ENCODE results near the gene SMCO2. TPM values are rescaled to one million over a fixed set of nuclear protein-coding genes. Genes with fewer than 3 reads are reported as not detected.

SMCO2 gene
- polyA plus RNA-seq, 1 donor from 2014 or later, result not detected

- Mint-ChIP-seq H3K4me1 (peaks cover 9 to 10% (median 10%) of the 10 kb centered on the region in 3 donors), H3K4me3 (no peak overlapping the region), H3K9me3 (no peaks in the 10 kb centered on the region), H3K27ac (no peak overlapping the region), H3K27me3 (no peaks in the 10 kb centered on the region), H3K36me3 (peaks cover 2% of the 10 kb centered on the region)
Measured at GRCh38 chr12:27436768-27437167, 9.8 kb upstream of the SMCO2 start.

DNA sequence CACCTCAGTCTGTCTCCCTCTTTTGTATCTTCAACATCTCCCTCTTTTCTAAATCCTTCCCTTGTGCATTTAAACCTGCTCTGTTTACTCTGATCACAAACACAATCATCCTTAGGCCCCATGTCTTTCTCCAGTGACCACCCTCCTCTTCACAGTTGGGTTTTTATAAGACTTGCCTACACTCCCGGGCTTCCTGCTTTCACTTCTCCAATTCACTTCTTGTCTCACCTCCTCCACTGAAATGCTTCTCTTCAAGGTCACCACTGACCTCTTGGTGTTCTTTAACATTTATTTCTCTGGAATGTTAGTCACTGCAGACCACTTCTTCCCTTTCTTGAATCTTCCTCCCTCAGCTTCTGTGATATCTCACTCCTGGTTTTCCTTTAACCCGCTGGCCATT, 8.7 kb upstream of the SMCO2 start:
- no peaks in the 10 kb centered on the region for H3K9me3 Mint-ChIP-seq
- no peaks in the 10 kb centered on the region for H3K27me3 Mint-ChIP-seq
- H3K4me3 Mint-ChIP-seq, result no peak overlapping the region
- H3K4me1 Mint-ChIP-seq, result peaks cover 9 to 10% (median 10%) of the 10 kb centered on the region in 3 donors
- peaks cover 2% of the 10 kb centered on the region for H3K36me3 Mint-ChIP-seq
- H3K27ac Mint-ChIP-seq, result no peak overlapping the region

- H3K36me3 Mint-ChIP-seq, result peaks cover 1% of the 10 kb centered on the region
- H3K4me1 Mint-ChIP-seq, result peaks cover 0 to 2% (median 0%) of the 10 kb centered on the region in 3 donors
- peaks cover 3% of the 10 kb centered on the region for H3K27me3 Mint-ChIP-seq
- H3K4me3 Mint-ChIP-seq, result no peak overlapping the region
- no peak overlapping the region for H3K27ac Mint-ChIP-seq
- peaks cover 0 to 5% (median 4%) of the 10 kb centered on the region in 3 donors for H3K9me3 Mint-ChIP-seq
Measured at GRCh38 chr12:27447761-27448160, 1.2 kb downstream of the SMCO2 start.

DNA sequence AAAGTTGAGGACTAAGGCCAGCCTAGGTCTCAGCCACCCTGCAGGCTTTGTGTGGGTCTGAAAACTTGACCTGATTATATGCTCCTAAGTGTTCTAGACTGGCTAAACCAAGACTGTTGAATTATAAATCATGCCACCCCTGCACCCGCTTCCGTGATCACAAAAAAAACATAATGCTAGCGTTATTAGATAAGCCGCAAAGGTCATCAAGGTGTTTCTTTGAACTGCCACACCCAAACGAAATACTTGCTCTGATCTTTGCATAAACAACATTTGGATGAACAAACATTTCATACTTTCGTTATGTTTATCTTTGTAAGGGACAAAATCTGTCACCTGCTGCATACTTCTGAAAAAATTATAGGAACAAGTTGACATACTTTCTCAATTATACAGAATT, 2.5 kb downstream of the SMCO2 start:
- Mint-ChIP-seq H3K36me3 (peaks cover 1% of the 10 kb centered on the region), H3K4me1 (peaks cover 0 to 2% (median 0%) of the 10 kb centered on the region in 3 donors), H3K4me3 (no peak overlapping the region), H3K9me3 (peaks cover 0 to 5% (median 4%) of the 10 kb centered on the region in 3 donors), H3K27ac (no peak overlapping the region), H3K27me3 (peaks cover 3% of the 10 kb centered on the region)

- H3K9me3 Mint-ChIP-seq, result peaks cover 0 to 5% (median 4%) of the 10 kb centered on the region in 3 donors
- H3K4me1 Mint-ChIP-seq, result peaks cover 0 to 2% (median 0%) of the 10 kb centered on the region in 3 donors
- H3K4me3 Mint-ChIP-seq, result no peak overlapping the region
- H3K36me3 Mint-ChIP-seq, result peaks cover 1% of the 10 kb centered on the region
- peaks cover 3% of the 10 kb centered on the region for H3K27me3 Mint-ChIP-seq
- no peak overlapping the region for H3K27ac Mint-ChIP-seq
Measured at GRCh38 chr12:27449893-27450534, 3.5 kb downstream of the SMCO2 start.

GRCh38 chr12:27451036-27451825, 4.7 kb downstream of the SMCO2 start:
- H3K4me3 Mint-ChIP-seq, result no peak overlapping the region
- H3K36me3 Mint-ChIP-seq, result no peaks in the 10 kb centered on the region
- peaks cover 0 to 5% (median 2%) of the 10 kb centered on the region in 3 donors for H3K9me3 Mint-ChIP-seq
- peaks cover 0 to 2% (median 0%) of the 10 kb centered on the region in 3 donors for H3K4me1 Mint-ChIP-seq
- H3K27ac Mint-ChIP-seq, result no peak overlapping the region
- H3K27me3 Mint-ChIP-seq, result peaks cover 5% of the 10 kb centered on the region

GRCh38 chr12:27453421-27453820, 6.9 kb downstream of the SMCO2 start:
- H3K4me3 Mint-ChIP-seq, result no peak overlapping the region
- H3K36me3 Mint-ChIP-seq, result no peaks in the 10 kb centered on the region
- H3K27me3 Mint-ChIP-seq, result peaks cover 9% of the 10 kb centered on the region
- no peaks in the 10 kb centered on the region for H3K4me1 Mint-ChIP-seq
- H3K27ac Mint-ChIP-seq, result no peak overlapping the region
- H3K9me3 Mint-ChIP-seq, result no peaks in the 10 kb centered on the region

DNA sequence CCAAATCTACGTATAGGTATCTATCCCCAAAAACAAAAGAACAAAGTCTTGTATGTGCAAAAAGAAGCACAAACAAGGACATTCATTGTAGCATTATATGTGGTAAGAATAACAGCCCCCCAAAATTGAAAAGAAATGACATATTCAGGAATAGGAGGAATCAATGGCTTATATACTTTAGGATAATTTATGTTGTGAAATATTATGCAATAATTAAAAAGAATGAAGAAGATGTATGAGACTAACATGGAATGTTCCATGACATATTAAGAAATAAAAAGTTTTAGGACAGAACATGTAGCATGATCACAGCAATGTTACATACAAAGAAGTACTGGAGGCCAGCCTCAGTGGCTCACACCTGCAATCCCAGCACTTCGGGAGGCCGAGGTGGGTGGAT, 9.1 kb downstream of the SMCO2 start:
- Mint-ChIP-seq H3K27me3 (peaks cover 12% of the 10 kb centered on the region), H3K4me3 (no peak overlapping the region), H3K9me3 (no peaks in the 10 kb centered on the region), H3K4me1 (peaks cover 0 to 2% (median 0%) of the 10 kb centered on the region in 3 donors), H3K27ac (no peak overlapping the region), H3K36me3 (no peaks in the 10 kb centered on the region)

GRCh38 chr12:27456618-27457017, 10.1 kb downstream of the SMCO2 start:
- Mint-ChIP-seq H3K4me3 (no peak overlapping the region), H3K27ac (no peak overlapping the region), H3K27me3 (peaks cover 12% of the 10 kb centered on the region), H3K36me3 (no peaks in the 10 kb centered on the region), H3K9me3 (no peaks in the 10 kb centered on the region), H3K4me1 (peaks cover 0 to 2% (median 0%) of the 10 kb centered on the region in 3 donors)

GRCh38 chr12:27460471-27460978, 14.0 kb downstream of the SMCO2 start:
- Mint-ChIP-seq H3K36me3 (no peaks in the 10 kb centered on the region), H3K4me3 (no peak overlapping the region), H3K9me3 (peaks cover 0 to 4% (median 0%) of the 10 kb centered on the region in 3 donors), H3K27me3 (peaks cover 15% of the 10 kb centered on the region), H3K4me1 (peaks cover 0 to 2% (median 0%) of the 10 kb centered on the region in 3 donors), H3K27ac (no peak overlapping the region)

GRCh38 chr12:27462151-27462694, 15.7 kb downstream of the SMCO2 start:
- peaks cover 14% of the 10 kb centered on the region for H3K27me3 Mint-ChIP-seq
- H3K4me1 Mint-ChIP-seq, result peaks cover 0 to 2% (median 0%) of the 10 kb centered on the region in 3 donors
- H3K27ac Mint-ChIP-seq, result no peak overlapping the region
- peaks cover 2% of the 10 kb centered on the region for H3K36me3 Mint-ChIP-seq
- peaks cover 0 to 4% (median 0%) of the 10 kb centered on the region in 3 donors for H3K9me3 Mint-ChIP-seq
- H3K4me3 Mint-ChIP-seq, result no peak overlapping the region

GRCh38 chr12:27462851-27463250, 16.3 kb downstream of the SMCO2 start:
- H3K4me3 Mint-ChIP-seq, result no peak overlapping the region
- peaks cover 2% of the 10 kb centered on the region for H3K36me3 Mint-ChIP-seq

DNA sequence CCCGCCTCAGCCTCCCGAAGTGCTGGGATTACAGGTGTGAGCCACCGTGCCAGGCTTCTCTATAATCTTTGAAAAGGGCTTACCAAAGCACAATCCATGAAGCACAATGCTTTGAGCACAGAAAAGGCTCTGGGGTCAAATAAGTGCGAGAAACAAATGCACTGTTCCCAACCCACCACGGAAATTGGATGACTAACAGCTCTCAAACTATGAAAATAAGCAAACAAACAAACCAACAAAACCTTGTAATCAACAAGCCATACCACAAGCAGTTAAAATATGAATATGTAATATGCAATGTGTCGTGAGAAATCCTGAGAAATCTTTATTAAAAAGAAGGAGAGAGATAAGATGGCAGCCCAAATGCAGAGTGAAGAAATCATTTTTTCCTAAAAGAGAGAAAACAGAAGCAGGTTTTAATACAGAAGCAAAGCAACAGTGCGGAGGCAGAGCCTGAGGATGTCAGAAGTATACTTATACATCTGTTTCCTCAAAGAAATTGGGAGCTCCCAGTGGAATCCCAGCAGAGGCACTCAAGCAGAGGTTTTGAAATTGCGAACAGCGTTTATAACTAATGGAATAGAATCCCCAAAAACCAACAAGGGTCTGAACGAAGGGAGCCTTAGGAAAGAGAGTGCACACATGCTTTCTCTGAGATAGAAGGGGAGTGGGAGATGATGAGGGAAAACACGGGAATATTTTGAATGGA, 17.1 kb downstream of the SMCO2 start:
- Mint-ChIP-seq H3K36me3 (peaks cover 2% of the 10 kb centered on the region), H3K4me1 (peaks cover 0 to 2% (median 0%) of the 10 kb centered on the region in 3 donors), H3K4me3 (no peak overlapping the region), H3K9me3 (peaks cover 0 to 4% (median 0%) of the 10 kb centered on the region in 3 donors), H3K27me3 (peaks cover 9% of the 10 kb centered on the region), H3K27ac (no peak overlapping the region)

More at GRCh38 chr12:27462851-27463250, 16.3 kb downstream of the SMCO2 start:
- no peak overlapping the region for H3K27ac Mint-ChIP-seq
- peaks cover 9% of the 10 kb centered on the region for H3K27me3 Mint-ChIP-seq
- peaks cover 0 to 2% (median 0%) of the 10 kb centered on the region in 3 donors for H3K4me1 Mint-ChIP-seq
- H3K9me3 Mint-ChIP-seq, result peaks cover 0 to 4% (median 0%) of the 10 kb centered on the region in 3 donors

DNA sequence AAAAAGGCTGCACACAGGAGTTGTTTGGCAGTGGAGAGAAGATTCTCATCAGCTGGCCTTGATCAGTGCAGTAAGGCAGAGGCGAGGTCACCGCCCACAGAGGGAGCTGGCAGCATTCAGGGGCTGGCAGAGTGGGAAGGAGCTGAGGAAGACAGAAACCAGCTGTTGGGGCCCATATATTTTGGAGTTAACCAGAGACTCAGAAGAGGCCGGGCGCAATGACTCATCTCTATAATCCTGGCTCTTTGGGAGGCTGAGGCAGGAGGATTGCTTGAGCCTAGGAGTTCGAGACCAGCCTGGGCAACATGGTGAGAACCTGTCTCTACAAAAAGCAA, 17.7 kb downstream of the SMCO2 start:
- Mint-ChIP-seq H3K27me3 (peaks cover 9% of the 10 kb centered on the region), H3K9me3 (peaks cover 0 to 4% (median 0%) of the 10 kb centered on the region in 3 donors), H3K4me3 (no peak overlapping the region), H3K27ac (no peak overlapping the region), H3K36me3 (peaks cover 2% of the 10 kb centered on the region), H3K4me1 (peaks cover 0 to 2% (median 0%) of the 10 kb centered on the region in 3 donors)
